H9 (cell line): Measurements from ENCODE around the gene COA1. TPM values are rescaled to one million over a fixed set of nuclear protein-coding genes. Genes with fewer than 3 reads are reported as not detected.
"Not testable (repeated sequence)": the region's sequence is repeated elsewhere in the genome, so short reads cannot be mapped to it uniquely, and the experiment has no call there.

ENCODE experiments used
- DNase-seq: peaks from one replicate; pipeline ENCODE4 v3.0.0-alpha.2; 2017
- H2AFZ ChIP-seq: one replicate; pipeline ENCODE4 v1.6.1; 2013; ENCODE audit warnings: mild to moderate bottlenecking, low read length, control low read depth, moderate library complexity
- H2AK5ac ChIP-seq: 2 replicates; pipeline ENCODE4 v1.6.1; 2013; ENCODE audit warnings: low read length, control low read depth, mixed read lengths; ENCODE audit not compliant: insufficient read length
- H2BK120ac ChIP-seq: one replicate; pipeline ENCODE4 v1.6.1; 2013; ENCODE audit warnings: low read depth, mild to moderate bottlenecking, low read length, control low read depth, inconsistent platforms; ENCODE audit not compliant: poor library complexity, severe bottlenecking
- H2BK12ac ChIP-seq: 2 replicates; pipeline ENCODE4 v1.6.1; 2013; ENCODE audit warnings: low read length, control low read depth, mixed read lengths, low read depth; ENCODE audit not compliant: insufficient read length
- H2BK15ac ChIP-seq: 2 replicates; pipeline ENCODE4 v1.6.1; 2013; ENCODE audit warnings: low read depth, low read length, control low read depth
- H2BK20ac ChIP-seq: one replicate; pipeline ENCODE4 v1.6.1; 2013; ENCODE audit warnings: low read depth, mild to moderate bottlenecking, low read length, control low read depth, inconsistent platforms; ENCODE audit not compliant: poor library complexity, severe bottlenecking
- H2BK5ac ChIP-seq: 2 replicates; pipeline ENCODE4 v1.6.1; 2013; ENCODE audit warnings: low read length, control low read depth, mixed read lengths; ENCODE audit not compliant: insufficient read length
- H3K14ac ChIP-seq: 2 replicates; pipeline ENCODE4 v1.6.1; 2013; ENCODE audit warnings: low read length, control low read depth; ENCODE audit not compliant: insufficient read depth
- H3K18ac ChIP-seq: 2 replicates; pipeline ENCODE4 v1.6.1; 2013; ENCODE audit warnings: low read depth, mild to moderate bottlenecking, mixed read lengths, low read length, control low read depth; ENCODE audit not compliant: insufficient read length
- H3K23ac ChIP-seq: 2 replicates; pipeline ENCODE4 v1.6.1; 2013; ENCODE audit warnings: low read length, control low read depth, mixed read lengths, low read depth; ENCODE audit not compliant: insufficient read length
- H3K23me2 ChIP-seq: 2 replicates; pipeline ENCODE4 v1.6.1; 2013; ENCODE audit warnings: low read depth, mild to moderate bottlenecking, mixed read lengths, low read length, control low read depth; ENCODE audit not compliant: insufficient read length, poor library complexity, severe bottlenecking
- H3K27ac ChIP-seq: 2 replicates; pipeline ENCODE4 v1.5.1; 2013; ENCODE audit warnings: low read length, control low read depth, mixed read lengths, low read depth; ENCODE audit not compliant: insufficient read length
- H3K27me3 ChIP-seq: 2 replicates; pipeline ENCODE4 v1.6.1; 2013; ENCODE audit warnings: low read length, control low read depth, inconsistent platforms; ENCODE audit not compliant: insufficient read depth
- H3K4ac ChIP-seq: 2 replicates; pipeline ENCODE4 v1.6.1; 2013; ENCODE audit warnings: low read depth, mild to moderate bottlenecking, control low read depth, inconsistent platforms, low read length, moderate library complexity
- H3K4me1 ChIP-seq: 2 replicates; pipeline ENCODE4 v1.6.1; 2013; ENCODE audit warnings: low read length, control low read depth, inconsistent platforms; ENCODE audit not compliant: insufficient read depth
- H3K4me2 ChIP-seq: 2 replicates; pipeline ENCODE4 v1.6.1; 2013; ENCODE audit warnings: low read length, control low read depth, mixed read lengths; ENCODE audit not compliant: insufficient read length, insufficient read depth
- H3K56ac ChIP-seq: 2 replicates; pipeline ENCODE4 v1.6.1; 2013; ENCODE audit warnings: low read depth, mild to moderate bottlenecking, mixed read lengths, low read length, control low read depth; ENCODE audit not compliant: insufficient read length
- H3K79me1 ChIP-seq: 2 replicates; pipeline ENCODE4 v1.6.1; 2013; ENCODE audit warnings: low read depth, mild to moderate bottlenecking, moderate library complexity, low read length, control low read depth, inconsistent platforms; ENCODE audit not compliant: insufficient read depth, poor library complexity, severe bottlenecking
- H3K79me2 ChIP-seq: 2 replicates; pipeline ENCODE4 v1.6.1; 2013; ENCODE audit warnings: low read length, control low read depth, inconsistent platforms; ENCODE audit not compliant: insufficient read depth
- H3K9ac ChIP-seq: 2 replicates; pipeline ENCODE4 v1.6.1; 2013; ENCODE audit warnings: low read length, control low read depth, mixed read lengths; ENCODE audit not compliant: insufficient read length; ENCODE audit errors: extremely low read depth
- H3K9me3 ChIP-seq: one replicate; pipeline ENCODE4 v1.6.1; 2013; ENCODE audit warnings: low read depth, low read length, inconsistent platforms; ENCODE audit not compliant: control insufficient read depth
- H3T11ph ChIP-seq: one replicate; pipeline ENCODE4 v1.6.1; 2013; ENCODE audit warnings: mild to moderate bottlenecking, low read length, control low read depth, inconsistent platforms
- H4K20me1 ChIP-seq: one replicate; pipeline ENCODE4 v1.6.1; 2013; ENCODE audit not compliant: control insufficient read depth, insufficient read length, insufficient read depth
- H4K5ac ChIP-seq: 2 replicates; pipeline ENCODE4 v1.6.1; 2013; ENCODE audit warnings: low read depth, mild to moderate bottlenecking, mixed read lengths, low read length, control low read depth; ENCODE audit not compliant: insufficient read length
- H4K8ac ChIP-seq: replicated peaks from 2 replicates; pipeline ENCODE4 v1.6.1; 2013; ENCODE audit warnings: low read length, control low read depth, mixed read lengths, low read depth; ENCODE audit not compliant: insufficient read length
- H4K91ac ChIP-seq: 2 replicates; pipeline ENCODE4 v1.6.1; 2013; ENCODE audit warnings: low read depth, mild to moderate bottlenecking, moderate library complexity, mixed read lengths, low read length, control low read depth; ENCODE audit not compliant: insufficient read length
- H3K27ac Mint-ChIP-seq, 3 experiments: 2 replicates in 2 of 3; 3 replicates in 1 of 3; pipeline ENCODE4 v1.8.0; 2020 to 2021; ENCODE audit warnings: mixed read lengths in 3 of 3, mild to moderate bottlenecking in 1 of 3, moderate library complexity in 1 of 3
- H3K27me3 Mint-ChIP-seq: 2 replicates; pipeline ENCODE4 v1.8.0; 2021; ENCODE audit warnings: low read depth, mild to moderate bottlenecking, moderate library complexity, mixed read lengths
- H3K36me3 Mint-ChIP-seq, 3 experiments: 2 replicates in 2 of 3; 3 replicates in 1 of 3; pipeline ENCODE4 v1.8.0; 2020 to 2021; ENCODE audit warnings: low read depth in 3 of 3, mixed read lengths in 3 of 3; ENCODE audit not compliant: insufficient read depth in 1 of 3
- H3K4me1 Mint-ChIP-seq, 2 experiments: 2 replicates each; pipeline ENCODE4 v1.8.0; 2020; ENCODE audit warnings: mixed read lengths in 2 of 2
- H3K4me3 Mint-ChIP-seq, 2 experiments: 2 replicates in 1 of 2; 3 replicates in 1 of 2; pipeline ENCODE4 v1.8.0; 2020 to 2021; ENCODE audit warnings: mild to moderate bottlenecking in 2 of 2, mixed read lengths in 2 of 2, moderate library complexity in 1 of 2
- H3K9me3 Mint-ChIP-seq, 2 experiments: 2 replicates in 1 of 2; 3 replicates in 1 of 2; pipeline ENCODE4 v1.8.0; 2020; ENCODE audit warnings: mild to moderate bottlenecking in 2 of 2, mixed read lengths in 2 of 2, moderate library complexity in 1 of 2
- CTCF ChIP-seq: fragments of 200-600 bp; sonication (generic); conservative IDR thresholded peaks from 3 replicates; pipeline ENCODE4 v1.8.0; 2021; ENCODE audit warnings: antibody characterized with exemption, mild to moderate bottlenecking
- WGBS: extraction: QIAGEN DNeasy Blood & Tissue Kit; methylation state at CpG from one replicate; pipeline ENCODE4 v1.1.7; 2013; ENCODE audit warnings: missing lambda C conversion rate, low lambda C conversion rate, mixed read lengths; ENCODE audit not compliant: insufficient read length; ENCODE audit errors: extremely low coverage; 5-methylcytosine and 5-hydroxymethylcytosine counted together
- total RNA-seq: library from RNA; stranded (reverse); gene quantifications from 2 replicates; pipeline ENCODE4 v1.2.1, GENCODE V29; 2021

COA1 gene
- total RNA-seq, 1 experiment from 2014 or later, result 138 TPM

GRCh38 chr7:43628431-43628830 lies 100.9 kb downstream of the COA1 start:
- Histone ChIP-seq H3K14ac (no peak overlapping the region), H3K4me1 (no peaks in the 10 kb centered on the region), H2BK120ac (no peak overlapping the region), H2AK5ac (no peak overlapping the region), H3K9ac (no peak overlapping the region), H3K79me1 (no peaks in the 10 kb centered on the region), H3K23ac (no peak overlapping the region), H4K5ac (no peak overlapping the region), H3K4ac (no peak overlapping the region), H3K27me3 (no peaks in the 10 kb centered on the region), H3T11ph (no peak overlapping the region), H2BK5ac (no peak overlapping the region), H3K27ac (no peak overlapping the region), H3K18ac (no peak overlapping the region), H3K79me2 (no peaks in the 10 kb centered on the region), H3K23me2 (no peaks in the 10 kb centered on the region), H2AFZ (no peak overlapping the region), H4K91ac (no peak overlapping the region), H4K8ac (no peak overlapping the region), H2BK20ac (no peak overlapping the region), H2BK12ac (no peak overlapping the region), H3K4me2 (no peak overlapping the region), H3K9me3 (no peaks in the 10 kb centered on the region), H4K20me1 (no peaks in the 10 kb centered on the region), H3K56ac (no peak overlapping the region), H2BK15ac (no peak overlapping the region)
- no peaks in the 10 kb centered on the region for H3K27me3 Mint-ChIP-seq
- H3K36me3 Mint-ChIP-seq, result peaks cover 7 to 56% (median 32%) of the 10 kb centered on the region in 3 experiments; a peak in 5 of 7 replicates
- no peaks in the 10 kb centered on the region for H3K9me3 Mint-ChIP-seq
- no peak overlapping the region for H3K4me3 Mint-ChIP-seq
- H3K4me1 Mint-ChIP-seq, result peaks cover 3 to 4% of the 10 kb centered on the region in 2 experiments; a peak in 3 of 4 replicates
- no peak overlapping the region for H3K27ac Mint-ChIP-seq
- no CpG with 5 or more reads among the region's 2 CpGs for WGBS
- DNase-seq, result no peak
- no peak for TF ChIP-seq CTCF

GRCh38 chr7:43627798-43628197 lies 101.5 kb downstream of the COA1 start:
- H2BK20ac ChIP-seq, H3K9me3 ChIP-seq, H3T11ph ChIP-seq, H3K4me2 ChIP-seq, H2AFZ ChIP-seq, H2BK5ac ChIP-seq, H4K91ac ChIP-seq, H3K9me3 Mint-ChIP-seq, H3K4me1 Mint-ChIP-seq, H3K27ac Mint-ChIP-seq, DNase-seq, H2BK15ac ChIP-seq, H3K27ac ChIP-seq, H2BK120ac ChIP-seq, H3K56ac ChIP-seq, H3K4ac ChIP-seq, H3K27me3 Mint-ChIP-seq, H3K9ac ChIP-seq, H4K8ac ChIP-seq, H2BK12ac ChIP-seq, H4K20me1 ChIP-seq, H3K23me2 ChIP-seq, H4K5ac ChIP-seq, H3K4me3 Mint-ChIP-seq, H2AK5ac ChIP-seq, H3K79me1 ChIP-seq, H3K4me1 ChIP-seq, H3K23ac ChIP-seq, H3K27me3 ChIP-seq, H3K18ac ChIP-seq, H3K14ac ChIP-seq, H3K79me2 ChIP-seq: not testable (repeated sequence)
- H3K36me3 Mint-ChIP-seq, result peaks cover 3 to 50% (median 26%) of the 10 kb centered on the region in 3 experiments; a peak in 5 of 7 replicates
- no CpG with 5 or more reads among the region's 3 CpGs for WGBS
